Endothelial cell of umbilical vein (primary cell): ENCODE data around the gene C1orf159. TPM values are rescaled to one million over a fixed set of nuclear protein-coding genes. Genes with fewer than 3 reads are reported as not detected.

Experiments
- BruUV-seq: library from RNA; stranded (reverse); fragments of 400-500 nt; replicated peaks from 2 replicates; lab custom pipeline; 2021; lab: Mats Ljungman, UMichigan
- CTCF ChIA-PET: fragments of 300-600, 350-600 bp; sonication (Branson Sonifier 250); formaldehyde crosslinking; loops from one replicate; lab custom pipeline; 2021; ENCODE audit warnings: antibody characterized with exemption, inconsistent platforms; lab: Charles Lee
- POLR2A ChIA-PET: fragments of 300-600, 350-600 bp; sonication (Branson Sonifier 250); formaldehyde crosslinking; loops from one replicate; lab custom pipeline; 2021; ENCODE audit warnings: antibody characterized with exemption, inconsistent platforms; lab: Charles Lee
- DNase-seq: peaks from one replicate; pipeline ENCODE4 v3.0.0-alpha.2; 2011; ENCODE audit warnings: low read depth, low spot score
- FAIRE-seq: peaks from 2 replicates; lab custom pipeline; 2011; peaks lifted over from hg19 to GRCh38; lab: Jason Lieb, UNC
- H2AFZ ChIP-seq: 2 replicates; pipeline ENCODE4 v1.6.0; 2012; ENCODE audit warnings: low read depth, low read length, control low read depth, inconsistent platforms
- H3K27ac ChIP-seq: 2 replicates; pipeline ENCODE4 v1.5.1; 2011; ENCODE audit warnings: low read depth, mild to moderate bottlenecking, control low read depth, low read length, moderate library complexity; ENCODE audit not compliant: insufficient read depth
- H3K27me3 ChIP-seq, 2 experiments: 2 replicates each; pipeline versions ENCODE4 v1.6.0 to v1.6.1; 2011; ENCODE audit warnings: low read length in 2 of 2, mixed read lengths in 1 of 2; ENCODE audit not compliant: control insufficient read depth in 2 of 2, insufficient read depth in 2 of 2
- H3K36me3 ChIP-seq, 2 experiments: 2 replicates in 1 of 2; 3 replicates in 1 of 2; pipeline ENCODE4 v1.5.1; 2011; ENCODE audit warnings: low read length in 2 of 2, mild to moderate bottlenecking in 1 of 2, moderate library complexity in 1 of 2; ENCODE audit not compliant: control insufficient read depth in 2 of 2, insufficient read depth in 2 of 2; ENCODE audit errors: extremely low read depth in 1 of 2
- H3K4me1 ChIP-seq: 3 replicates; pipeline ENCODE4 v1.5.1; 2011; ENCODE audit warnings: mild to moderate bottlenecking, low read length; ENCODE audit not compliant: control insufficient read depth, insufficient read depth; ENCODE audit errors: extremely low read depth
- H3K4me2 ChIP-seq: 2 replicates; pipeline ENCODE4 v1.6.1; 2011; ENCODE audit warnings: low read length, control low read depth, mixed read lengths; ENCODE audit not compliant: insufficient read depth
- H3K4me3 ChIP-seq, 3 experiments: fragments of 200-600 bp in 1 of 3; sonication (generic), shearing (Covaris generic) in 1 of 3; replicated peaks in 1 of 3; 2 replicates each; pipeline ENCODE4 v1.5.1; 2011 to 2016; ENCODE audit warnings: control low read depth in 3 of 3, low read length in 3 of 3, mild to moderate bottlenecking in 2 of 3, inconsistent platforms in 1 of 3, low read depth in 1 of 3, moderate library complexity in 1 of 3; ENCODE audit not compliant: insufficient read depth in 1 of 3
- H3K79me2 ChIP-seq: 2 replicates; pipeline ENCODE4 v1.6.0; 2012; ENCODE audit warnings: low read length, inconsistent platforms; ENCODE audit not compliant: control insufficient read depth, insufficient read depth
- H3K9ac ChIP-seq: replicated peaks from 2 replicates; pipeline ENCODE3; 2011; ENCODE audit warnings: low read length, control low read depth; ENCODE audit not compliant: insufficient read depth; ENCODE audit errors: extremely low read depth
- H3K9me1 ChIP-seq: replicated peaks from 3 replicates; pipeline ENCODE4 v1.6.0; 2011; ENCODE audit warnings: mild to moderate bottlenecking, low read length; ENCODE audit not compliant: control insufficient read depth, insufficient read depth; ENCODE audit errors: extremely low read depth
- H3K9me3 ChIP-seq: replicated peaks from 2 replicates; pipeline ENCODE4 v1.5.1; 2012; ENCODE audit warnings: low read length, inconsistent platforms; ENCODE audit not compliant: control insufficient read depth, insufficient read depth
- H4K20me1 ChIP-seq: replicated peaks from 2 replicates; pipeline ENCODE3; 2011; ENCODE audit warnings: mild to moderate bottlenecking, low read length; ENCODE audit not compliant: control insufficient read depth, insufficient read depth; ENCODE audit errors: extremely low read depth
- CTCF ChIP-seq, 2 donors: IDR thresholded peaks; 1 replicate in 1 of 2; 2 replicates in 1 of 2; pipeline ENCODE4 v1.5.1; 2011; ENCODE audit warnings: low read length in 2 of 2, mild to moderate bottlenecking in 2 of 2, moderate library complexity in 2 of 2, control low read depth in 1 of 2, inconsistent platforms in 1 of 2, low read depth in 1 of 2; ENCODE audit not compliant: insufficient read depth in 1 of 2; ENCODE audit errors: extremely low read depth in 1 of 2
- EZH2 ChIP-seq: IDR thresholded peaks from 2 replicates; pipeline ENCODE4 v1.6.1; 2012; ENCODE audit warnings: borderline replicate concordance, low read depth, mild to moderate bottlenecking, moderate library complexity, low read length, inconsistent platforms; ENCODE audit not compliant: severe bottlenecking
- FOS ChIP-seq: IDR thresholded peaks from 2 replicates; pipeline ENCODE4 v1.6.1; 2011; ENCODE audit warnings: mild to moderate bottlenecking, low read length, moderate library complexity, borderline replicate concordance; ENCODE audit not compliant: insufficient read depth
- GATA2 ChIP-seq: IDR thresholded peaks from 2 replicates; pipeline ENCODE4 v1.7.0; 2011; ENCODE audit warnings: low read depth, mild to moderate bottlenecking, moderate library complexity, mixed read lengths, low read length; ENCODE audit not compliant: insufficient read length, insufficient read depth
- JUN ChIP-seq: IDR thresholded peaks from 2 replicates; pipeline ENCODE4 v1.6.1; 2011; ENCODE audit warnings: borderline replicate concordance, low read depth; ENCODE audit not compliant: insufficient read length, insufficient read depth
- MAX ChIP-seq: IDR thresholded peaks from 2 replicates; pipeline ENCODE4 v1.6.1; 2011; ENCODE audit not compliant: insufficient read depth, insufficient read length
- MYC ChIP-seq: IDR thresholded peaks from one replicate; pipeline ENCODE4 v1.6.1; 2011; ENCODE audit warnings: mild to moderate bottlenecking, low read depth, low read length
- POLR2A ChIP-seq: IDR thresholded peaks from 2 replicates; pipeline ENCODE4 v1.6.1; 2012; ENCODE audit warnings: low read depth, mild to moderate bottlenecking, control low read depth, low read length
- POLR2AphosphoS5 ChIP-seq: IDR thresholded peaks from 2 replicates; pipeline ENCODE4 v1.6.1; 2012; ENCODE audit warnings: low read depth, mild to moderate bottlenecking, control low read depth, low read length, moderate library complexity; ENCODE audit not compliant: insufficient read depth
- dilution Hi-C: fragments of 300-500 bp; cut with MboI; formaldehyde crosslinking; loops from one replicate; pipeline ENCODE4 v1.15.0; 2019; ENCODE audit warnings: low sequenced_read_pairs; ENCODE audit not compliant: extremely low pct_ligation_motif_present
- intact Hi-C: fragments of 100-400 bp; cut with micrococcal nuclease; formaldehyde crosslinking; loops from one replicate; pipeline ENCODE4 v1.10.0; 2022
- polyA plus RNA-seq, 4 experiments: library from polyadenylated mRNA; depleted of rRNA in 3 of 4; stranded (reverse) in 3 of 4; unstranded in 1 of 4; fragments of >200 nt; gene quantifications; 2 replicates each; pipeline versions ENCODE4 v1.2.1 to v1.2.3, GENCODE V29; 2011 to 2012; ENCODE audit warnings: missing spikeins in 1 of 4
- total RNA-seq: library from RNA; stranded (reverse); gene quantifications from 2 replicates; pipeline ENCODE4 v1.2.3, GENCODE V29; 2021

The C1orf159 gene
- total and polyA plus RNA-seq, 2 donors (not counting 3 experiments of a cell fraction or from before 2014, with no cell fraction given) = 16.1 to 20.1 TPM

- dilution Hi-C loops = no loop called here
- Histone ChIP-seq H3K79me2 (no peaks in the 10 kb centered on the region), H3K27me3 (no peaks in the 10 kb centered on the region), H3K9me1 (no peaks in the 10 kb centered on the region), H3K9me3 (no peaks in the 10 kb centered on the region), H3K36me3 (no peaks in the 10 kb centered on the region), H3K4me3 (no peak overlapping the region), H4K20me1 (no peaks in the 10 kb centered on the region), H3K4me2 (no peak overlapping the region), H2AFZ (no peak overlapping the region), H3K4me1 (peaks cover 14% of the 10 kb centered on the region), H3K9ac (no peak overlapping the region), H3K27ac (no peak overlapping the region)
- no TSS peak for BruUV-seq
- intact Hi-C loops = loop anchor here (1.0 kb wide), 1 partner anchor 34 kb away; no protein-coding TSS in a partner anchor
- FAIRE-seq (no peak), DNase-seq (no peak)
- POLR2A ChIA-PET = no interaction called here
- CTCF ChIA-PET = interaction anchor here (1.3 to 2.0 kb wide), 2 partner anchors 34 to 75 kb away, joined by 3 to 6 read pairs; no protein-coding TSS in a partner anchor
- no peak for TF ChIP-seq MYC
Measured at GRCh38 chr1:1156140-1157032, 40.5 kb upstream of the C1orf159 start.

- Histone ChIP-seq H3K9me1 (no peaks in the 10 kb centered on the region), H3K4me2 (no peak overlapping the region), H3K27ac (no peak overlapping the region), H3K4me1 (peaks cover 14% of the 10 kb centered on the region), H3K36me3 (no peaks in the 10 kb centered on the region), H3K4me3 (no peak overlapping the region), H3K9ac (no peak overlapping the region), H3K27me3 (no peaks in the 10 kb centered on the region), H3K9me3 (no peaks in the 10 kb centered on the region), H2AFZ (no peak overlapping the region), H3K79me2 (no peaks in the 10 kb centered on the region), H4K20me1 (no peaks in the 10 kb centered on the region)
- CTCF ChIA-PET = interaction anchor here (0.8 kb wide), 1 partner anchor 16 kb away, joined by 3 read pairs; no protein-coding TSS in a partner anchor
- FAIRE-seq (no peak), DNase-seq (no peak)
- BruUV-seq = no TSS peak
- intact Hi-C loops (no loop called here), dilution Hi-C loops (no loop called here)
- POLR2A ChIA-PET = no interaction called here
- TF ChIP-seq MYC (no peak), JUN (no peak), FOS (no peak), CTCF (IDR thresholded peaks at IDR 0.05; ENCODE audit: extremely low read depth in 1 of 2, insufficient read depth in 1 of 2, low read depth in 1 of 2, low read length in 2 of 2) (no peak), MAX (no peak), POLR2AphosphoS5 (no peak), GATA2 (no peak), POLR2A (no peak), EZH2 (no peak)
Measured at GRCh38 chr1:1155258-1155657, 39.4 kb upstream of the C1orf159 start.
